ENCODE measurements around the gene FTSJ3.
A peak's percentile ranks its signal among the peaks of the same experiment; 100 is the strongest.
"Not testable (repeated sequence)": the region's sequence is repeated elsewhere in the genome, so short reads cannot be mapped to it uniquely, and the experiment has no call there.

Gene FTSJ3, protein sequence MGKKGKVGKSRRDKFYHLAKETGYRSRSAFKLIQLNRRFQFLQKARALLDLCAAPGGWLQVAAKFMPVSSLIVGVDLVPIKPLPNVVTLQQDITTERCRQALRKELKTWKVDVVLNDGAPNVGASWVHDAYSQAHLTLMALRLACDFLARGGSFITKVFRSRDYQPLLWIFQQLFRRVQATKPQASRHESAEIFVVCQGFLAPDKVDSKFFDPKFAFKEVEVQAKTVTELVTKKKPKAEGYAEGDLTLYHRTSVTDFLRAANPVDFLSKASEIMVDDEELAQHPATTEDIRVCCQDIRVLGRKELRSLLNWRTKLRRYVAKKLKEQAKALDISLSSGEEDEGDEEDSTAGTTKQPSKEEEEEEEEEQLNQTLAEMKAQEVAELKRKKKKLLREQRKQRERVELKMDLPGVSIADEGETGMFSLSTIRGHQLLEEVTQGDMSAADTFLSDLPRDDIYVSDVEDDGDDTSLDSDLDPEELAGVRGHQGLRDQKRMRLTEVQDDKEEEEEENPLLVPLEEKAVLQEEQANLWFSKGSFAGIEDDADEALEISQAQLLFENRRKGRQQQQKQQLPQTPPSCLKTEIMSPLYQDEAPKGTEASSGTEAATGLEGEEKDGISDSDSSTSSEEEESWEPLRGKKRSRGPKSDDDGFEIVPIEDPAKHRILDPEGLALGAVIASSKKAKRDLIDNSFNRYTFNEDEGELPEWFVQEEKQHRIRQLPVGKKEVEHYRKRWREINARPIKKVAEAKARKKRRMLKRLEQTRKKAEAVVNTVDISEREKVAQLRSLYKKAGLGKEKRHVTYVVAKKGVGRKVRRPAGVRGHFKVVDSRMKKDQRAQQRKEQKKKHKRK

DNA sequence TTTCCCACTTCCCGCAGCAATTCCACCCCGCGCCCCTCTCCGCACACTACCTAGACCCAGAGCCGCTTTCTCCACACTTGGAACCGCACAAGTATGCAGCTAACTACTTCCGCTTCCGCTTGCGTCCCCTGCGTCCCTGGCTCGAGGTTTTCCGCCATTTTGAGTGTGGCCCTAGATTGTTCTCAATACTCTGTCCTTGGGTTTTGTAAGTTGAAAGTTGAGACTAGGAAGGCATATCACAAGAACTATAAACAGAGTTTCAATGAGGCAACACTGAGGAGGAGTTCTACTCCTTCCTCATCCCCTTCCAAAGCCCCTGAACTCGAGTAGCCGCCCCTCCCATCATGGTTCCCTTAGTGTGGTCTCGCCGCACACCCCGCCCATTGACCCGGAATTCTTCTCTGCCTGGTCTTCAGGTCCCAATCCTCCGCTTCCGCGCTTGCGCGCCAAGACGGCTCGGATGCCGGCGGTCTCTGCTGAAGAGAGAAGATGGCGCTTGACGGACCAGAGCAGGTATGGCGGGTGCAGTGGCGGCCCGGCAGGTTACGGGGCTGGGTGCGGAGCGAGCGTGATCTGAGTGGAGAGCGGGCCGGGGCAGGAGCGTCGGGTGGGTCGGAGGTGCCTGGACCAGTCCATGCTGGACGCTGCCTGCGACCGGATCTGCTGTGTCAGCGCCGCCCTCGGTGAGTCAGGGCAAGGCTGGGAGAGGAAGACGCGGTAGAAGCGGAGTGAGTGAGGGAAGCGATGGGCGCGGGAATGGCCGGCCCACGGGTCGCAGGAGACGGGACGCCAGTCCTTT lies at the start of gene FTSJ3, which contains the start of gene PSMC5:
TSS of gene FTSJ3 (minus strand) at position 662 of the 799 bp plus-strand sequence. CDS start 761 bp downstream, outside the sequence.
TSS of gene PSMC5 (plus strand) at position 430 of the 799 bp plus-strand sequence. CDS start at position 490, 60 bp downstream.
- peak; percentile 95 for DNase-seq

DNA sequence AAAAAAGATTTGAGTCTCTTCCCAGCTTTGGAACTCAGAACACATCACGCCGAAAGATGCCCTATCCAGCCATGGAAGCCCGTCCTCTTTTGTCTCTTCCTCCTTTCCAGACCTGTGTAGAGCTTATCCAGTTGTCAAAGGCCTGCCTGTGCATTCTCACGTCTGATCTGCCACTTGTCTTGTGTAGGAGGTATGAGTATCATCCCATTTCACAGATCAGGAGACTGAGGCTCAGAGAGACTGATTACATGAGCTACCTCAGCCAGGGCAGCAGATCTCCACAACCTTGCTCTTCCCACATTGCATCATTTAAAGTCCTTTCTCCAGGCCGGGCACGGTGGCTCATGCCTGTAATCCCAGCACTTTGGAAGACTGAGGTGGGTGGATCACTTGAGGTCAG lies 47.2 kb upstream of the FTSJ3 start:
- not testable (repeated sequence) for DNase-seq

DNA sequence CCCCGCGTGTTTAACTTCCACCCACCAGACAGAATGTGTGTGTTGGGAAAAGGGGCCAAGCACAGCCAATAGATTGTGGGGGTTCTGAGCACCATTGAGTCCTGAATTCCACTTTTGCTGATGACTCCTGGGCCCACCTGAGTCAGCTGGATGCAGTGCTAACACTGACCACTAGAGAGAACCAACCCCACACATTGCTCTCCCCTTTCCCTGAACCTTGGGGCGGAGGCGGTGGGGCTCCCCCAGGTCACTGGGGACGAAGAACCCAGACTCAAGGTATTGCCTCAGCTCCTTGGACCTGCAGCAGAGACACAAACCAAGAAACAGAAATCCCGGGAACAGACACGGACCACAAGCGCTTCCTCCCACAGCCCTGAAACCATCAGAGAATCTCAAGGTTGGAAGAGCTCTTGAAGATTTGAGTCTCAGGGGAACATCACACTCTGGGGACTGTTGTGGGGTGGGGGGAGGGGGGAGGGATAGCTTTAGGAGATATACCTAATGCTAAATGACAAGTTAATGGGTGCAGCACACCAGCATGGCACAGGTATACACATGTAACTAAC lies 46.7 kb upstream of the FTSJ3 start:
- not testable (repeated sequence) for DNase-seq

DNA sequence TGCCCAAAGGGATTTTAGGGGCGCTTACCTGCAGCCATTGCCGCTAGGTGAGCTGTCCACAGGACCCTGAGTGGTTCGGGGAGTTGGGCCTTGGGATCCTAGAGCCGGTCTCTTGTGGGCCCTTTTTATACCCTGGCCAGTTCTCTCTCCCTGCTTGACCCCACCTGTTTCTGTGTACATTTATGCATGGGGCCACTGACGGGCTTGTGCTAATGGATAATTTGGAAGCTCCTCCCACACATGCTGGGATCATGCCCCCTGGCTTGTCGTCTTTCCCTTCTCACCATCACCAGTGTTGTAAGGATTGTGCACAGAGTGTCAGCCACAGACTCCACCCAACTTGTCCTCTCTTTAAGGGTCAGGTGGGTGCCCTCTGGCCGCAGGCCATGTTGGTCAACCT lies 46.1 kb upstream of the FTSJ3 start, which contains the start of gene CSH2:
TSS of gene CSH2 (minus strand) at position 101 of the 400 bp plus-strand sequence. CDS start at position 38, 63 bp downstream.
- DNase-seq, result not testable (repeated sequence)

DNA sequence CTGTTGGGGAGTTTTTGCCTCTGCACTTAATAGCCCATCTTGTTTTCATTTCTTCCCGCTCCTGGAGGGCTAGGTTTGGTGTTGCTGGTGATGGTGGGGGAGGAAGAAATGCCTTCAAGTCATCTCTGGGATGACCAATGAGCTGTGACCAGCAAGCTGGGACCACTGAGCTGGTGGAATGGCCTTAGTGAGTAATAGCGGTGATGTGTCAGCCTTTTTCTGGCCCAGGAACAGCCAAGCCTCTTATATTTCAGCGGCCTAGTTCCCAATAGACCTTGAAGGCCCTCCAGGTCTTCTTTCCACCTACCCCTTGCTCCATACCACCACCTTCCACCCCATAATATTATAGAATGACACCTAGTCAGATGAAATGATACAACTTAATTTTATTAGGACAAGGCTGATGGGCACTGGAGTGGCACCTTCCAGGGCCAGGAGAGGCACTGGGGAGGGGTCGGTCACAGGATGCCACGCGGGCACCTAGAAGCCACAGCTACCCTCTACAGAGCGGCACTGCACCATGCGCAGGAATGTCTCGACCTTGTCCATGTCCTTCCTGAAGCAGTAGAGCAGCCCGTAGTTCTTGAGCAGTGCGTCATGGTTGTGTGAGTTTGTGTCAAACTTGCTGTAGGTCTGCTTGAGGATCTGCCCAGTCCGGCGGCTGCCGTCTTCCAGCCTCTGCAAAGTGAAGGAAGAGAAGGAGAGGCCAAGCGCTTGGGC lies 44.3 kb upstream of the FTSJ3 start:
- not testable (repeated sequence) for DNase-seq

DNA sequence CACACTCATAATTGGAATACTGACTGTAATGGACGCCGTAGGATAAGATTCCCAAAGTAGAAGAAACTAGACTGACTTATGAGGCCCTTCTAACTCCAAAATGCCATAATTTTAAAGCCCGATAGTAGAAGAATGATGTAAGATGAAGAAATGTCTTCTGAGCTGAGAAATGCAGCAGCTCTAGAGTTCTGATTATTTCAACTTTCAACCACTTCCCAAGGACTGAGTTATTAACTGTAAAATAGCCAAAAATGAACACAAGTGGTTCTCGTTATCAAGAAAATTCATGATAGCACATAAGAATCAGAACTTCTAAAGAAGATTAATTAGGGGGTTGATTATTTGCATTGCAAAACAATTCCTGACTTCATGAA lies 42.8 kb upstream of the FTSJ3 start:
- DNase-seq, result not testable (repeated sequence)

DNA sequence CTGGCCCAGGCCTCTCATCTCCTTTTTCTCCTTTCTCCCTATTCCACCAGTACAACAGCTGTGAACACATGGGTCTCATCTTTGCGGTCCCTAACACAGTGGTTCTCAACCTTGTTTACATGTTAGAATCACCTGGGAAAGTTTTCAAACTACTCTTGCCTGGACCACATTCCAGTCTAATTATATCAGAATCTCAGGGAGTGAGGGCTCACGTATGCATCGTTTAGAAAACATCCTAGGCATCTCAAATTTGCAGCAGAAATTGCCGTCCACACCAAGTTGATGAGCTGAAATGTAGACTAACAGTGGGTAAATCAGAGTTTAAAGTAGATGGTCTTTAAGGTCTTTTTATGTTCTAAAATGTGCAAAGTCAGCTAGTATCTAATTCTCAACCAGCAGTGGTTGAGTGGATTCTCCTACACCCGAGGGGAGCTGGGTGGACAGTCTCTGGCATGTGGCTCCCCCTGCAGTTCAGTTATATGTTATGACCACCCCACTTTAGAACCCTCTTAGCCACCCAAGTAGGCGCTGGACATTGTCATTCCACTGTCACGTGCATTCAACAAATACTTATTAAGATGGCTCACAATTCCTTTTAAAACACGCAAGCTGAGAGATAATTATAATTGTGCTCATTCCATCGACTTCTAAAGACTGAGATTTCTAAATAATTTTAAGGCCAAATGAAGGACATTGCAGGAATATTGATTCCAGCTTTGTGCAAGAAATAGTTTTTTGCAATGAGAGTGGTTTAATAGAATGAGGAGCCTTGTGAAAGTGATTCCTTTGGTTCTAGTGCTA lies 42.2 kb upstream of the FTSJ3 start:
- not testable (repeated sequence) for DNase-seq

DNA sequence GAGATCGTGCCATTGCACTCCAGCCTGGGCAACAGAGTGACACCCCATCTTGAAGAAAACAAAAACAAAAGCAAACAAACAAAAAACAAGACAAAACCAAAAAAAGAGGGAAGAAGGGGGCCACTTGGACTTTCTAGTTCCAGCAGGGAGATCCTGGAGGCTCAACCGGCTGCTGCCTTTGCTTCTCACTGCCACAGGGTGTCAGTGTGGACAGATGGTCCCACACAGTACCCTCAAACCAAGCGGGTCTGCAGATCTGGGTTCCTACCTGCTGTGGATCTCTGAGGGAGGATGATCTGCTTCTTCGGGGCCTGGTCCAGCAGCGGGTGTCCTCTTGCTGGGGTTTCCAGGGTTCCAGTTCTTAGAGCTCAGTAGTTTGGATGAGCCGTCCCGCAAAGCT lies 39.2 kb upstream of the FTSJ3 start:
- DNase-seq, result not testable (repeated sequence)

DNA sequence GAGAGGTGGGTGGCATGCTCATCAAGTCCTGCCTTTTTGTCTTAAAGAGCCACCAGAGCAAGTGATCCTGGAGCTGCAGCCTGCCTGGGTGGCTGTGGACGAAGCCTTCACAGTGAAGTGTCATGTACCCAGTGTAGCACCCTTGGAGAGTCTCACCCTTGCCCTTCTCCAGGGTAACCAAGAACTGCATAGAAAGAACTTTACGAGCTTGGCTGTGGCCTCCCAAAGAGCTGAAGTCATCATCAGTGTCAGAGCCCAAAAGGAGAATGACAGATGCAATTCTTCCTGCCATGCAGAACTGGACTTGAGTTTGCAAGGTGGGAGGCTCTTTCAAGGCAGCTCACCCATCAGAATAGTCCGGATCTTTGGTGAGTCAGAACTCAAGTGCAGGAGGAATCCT lies 31.8 kb upstream of the FTSJ3 start:
- DNase-seq, result no peak

DNA sequence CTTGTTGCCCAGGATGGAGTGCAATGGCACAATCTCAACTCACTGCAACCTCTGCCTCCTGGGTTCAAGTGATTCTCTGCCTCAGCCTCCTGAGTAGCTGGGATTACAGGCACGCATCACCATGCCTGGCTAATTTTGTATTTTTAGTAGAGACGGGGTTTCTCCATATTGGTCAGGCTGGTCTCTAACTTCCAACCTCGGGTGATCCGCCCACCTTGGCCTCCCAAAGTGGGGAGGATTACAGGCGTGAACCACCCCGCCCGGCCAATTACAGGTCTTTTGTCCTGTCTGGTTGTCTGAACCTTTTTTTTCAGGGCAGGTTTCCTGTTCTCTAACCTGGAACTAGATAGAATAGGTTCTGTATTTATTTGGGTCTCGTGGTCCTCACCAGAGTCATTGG lies 29.0 kb upstream of the FTSJ3 start:
- not testable (repeated sequence) for DNase-seq

DNA sequence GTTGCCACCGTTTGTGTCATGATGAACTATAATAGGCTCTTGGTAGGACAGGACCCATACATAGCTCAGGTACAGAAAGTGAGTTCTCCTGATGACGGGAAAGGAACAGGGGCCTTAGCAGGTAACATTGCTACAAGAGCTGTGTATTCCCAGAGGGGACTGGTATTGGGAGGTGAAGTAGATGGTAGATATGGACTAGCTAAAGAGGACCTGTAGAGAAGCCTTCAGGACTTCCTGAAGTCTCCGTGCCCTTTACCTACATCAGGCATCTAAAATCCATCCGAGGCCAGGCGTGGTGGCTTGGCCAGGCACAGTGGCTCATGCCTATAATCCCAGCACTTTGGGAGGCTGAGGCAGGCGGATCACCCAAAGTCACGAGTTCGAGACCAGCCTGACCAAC lies 27.7 kb upstream of the FTSJ3 start:
- no peak for DNase-seq

DNA sequence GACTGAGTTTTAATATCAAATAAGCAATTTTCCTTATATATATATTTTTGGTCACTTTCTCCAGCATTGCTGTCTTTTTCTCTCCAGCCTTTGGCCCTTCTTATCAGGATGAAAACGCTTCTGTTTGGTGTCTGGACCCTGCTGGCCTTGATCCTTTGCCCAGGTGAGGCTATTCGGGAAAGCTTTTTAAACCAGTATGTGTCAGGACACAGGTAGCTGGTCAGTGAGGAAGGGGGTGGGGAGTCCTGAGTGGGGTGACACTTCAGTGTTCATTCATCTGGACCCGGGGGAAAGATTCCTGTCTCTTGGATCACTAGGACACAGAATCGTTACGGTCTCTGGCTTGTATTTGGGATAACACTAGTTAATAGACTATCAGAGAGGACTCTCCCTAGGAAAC lies 27.2 kb upstream of the FTSJ3 start:
- no peak for DNase-seq

DNA sequence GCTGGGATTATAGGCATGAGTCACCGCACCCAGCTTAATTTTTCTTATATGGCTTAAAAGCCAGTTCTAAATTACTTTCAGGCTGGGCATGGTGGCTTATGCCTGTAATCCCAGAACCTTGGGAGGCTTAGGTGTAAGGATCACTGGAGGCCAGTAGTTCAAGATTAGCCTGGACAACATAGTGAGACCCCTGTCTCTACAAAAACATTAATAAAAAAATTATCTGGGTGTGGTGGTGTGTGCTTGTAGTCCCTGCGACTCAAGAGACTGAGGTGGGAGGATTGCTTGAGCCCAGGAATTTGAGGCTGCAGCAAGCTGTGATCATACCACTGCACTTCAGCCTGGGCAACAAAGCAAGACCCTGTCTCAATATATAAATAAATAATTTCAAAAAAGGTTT lies 25.8 kb upstream of the FTSJ3 start:
- no peak for DNase-seq

DNA sequence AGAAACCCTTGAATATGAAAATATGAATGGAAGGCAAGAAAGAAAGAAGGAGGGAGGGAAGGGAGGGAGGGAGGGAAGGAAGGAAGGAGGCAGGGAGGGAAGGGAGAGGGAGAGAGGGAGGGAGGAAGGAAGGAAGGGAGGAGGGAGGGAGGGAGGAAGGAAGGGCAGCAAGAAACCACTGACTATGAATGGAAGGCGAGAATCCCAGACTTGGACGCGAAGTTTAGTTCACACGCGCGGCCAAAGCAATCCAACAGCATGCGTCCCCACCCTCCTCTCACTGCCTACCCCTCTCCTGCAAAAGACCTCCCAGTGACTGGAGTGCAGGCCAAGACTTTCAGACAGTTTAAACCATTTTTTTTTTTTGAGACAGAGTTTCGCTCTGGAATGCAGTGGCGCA lies 22.9 kb upstream of the FTSJ3 start:
- no peak for DNase-seq

DNA sequence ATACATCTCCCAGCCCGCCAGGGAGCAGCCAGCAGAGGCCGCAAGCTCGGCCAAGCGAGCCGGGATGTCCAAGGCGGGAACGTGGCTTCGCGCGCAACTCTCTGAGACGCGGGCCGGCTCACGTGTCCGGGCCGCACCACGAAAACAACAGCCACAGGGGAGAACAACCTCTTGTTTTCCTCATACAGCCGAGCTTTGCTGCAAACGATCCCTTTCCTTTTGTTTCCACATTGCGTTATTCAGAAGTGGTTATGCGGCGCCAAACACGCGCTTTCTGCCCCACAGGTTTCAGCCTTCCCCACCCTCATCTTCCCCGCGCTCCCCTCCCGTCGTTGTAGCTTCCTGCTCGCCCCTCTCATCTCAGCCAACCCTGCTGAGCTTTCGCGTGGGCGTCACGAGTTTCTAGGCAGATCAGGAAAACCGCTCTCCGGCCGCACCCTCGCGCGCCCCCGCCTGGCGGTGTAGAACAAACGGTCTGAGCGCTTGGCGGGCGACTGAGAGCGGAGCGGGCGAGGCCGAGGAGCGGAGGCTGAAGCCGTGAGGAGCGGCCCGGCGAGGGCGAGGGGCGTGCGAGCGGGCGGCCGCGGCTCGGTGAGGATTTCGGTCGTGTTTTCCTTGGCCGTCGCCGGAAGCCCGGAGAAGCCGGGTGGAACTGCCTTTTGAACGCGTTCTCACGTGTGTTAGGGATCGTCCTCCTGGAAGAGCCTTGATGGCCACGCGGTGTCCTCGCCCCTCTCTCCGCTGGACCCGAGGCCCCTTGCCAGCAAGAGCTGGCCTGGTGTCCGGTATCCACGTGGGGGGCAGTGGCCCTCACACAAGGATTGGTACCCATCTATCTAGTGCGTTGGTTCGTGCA lies 21.6 kb upstream of the FTSJ3 start:
- peak; percentile 98 for DNase-seq

DNA sequence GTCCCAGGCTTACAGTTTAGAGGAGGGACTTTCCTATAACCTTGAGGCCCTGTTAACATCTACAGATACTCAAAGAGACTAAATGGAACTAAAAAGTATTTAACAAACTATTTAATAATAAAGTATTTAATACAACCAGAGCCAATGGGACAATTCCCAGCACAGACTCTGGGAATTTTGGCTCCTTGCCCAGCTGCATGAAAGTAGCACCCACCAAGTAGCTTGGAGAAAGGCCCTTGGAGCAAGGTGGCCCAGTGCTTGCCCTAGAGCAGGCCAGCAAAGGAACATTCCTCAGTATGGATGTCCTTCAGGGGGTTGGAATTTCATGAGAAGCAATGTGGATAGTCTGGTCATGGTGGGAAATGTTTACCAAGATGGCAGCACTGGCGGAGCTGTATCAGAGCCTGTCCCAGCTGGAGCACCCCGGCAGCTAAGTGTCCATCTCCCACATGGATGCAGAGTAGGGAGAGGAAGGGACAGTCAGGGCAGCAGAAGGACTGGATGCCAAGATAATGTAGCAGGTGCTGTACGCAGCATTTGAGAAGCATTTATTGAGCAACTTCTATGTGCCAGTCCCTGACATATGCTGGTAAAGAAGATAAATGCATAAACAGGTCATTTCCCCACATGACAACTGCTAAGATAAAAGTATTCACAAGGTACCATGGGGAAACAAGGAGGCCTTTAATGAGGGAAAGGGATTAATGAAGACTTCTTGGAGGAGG lies 20.2 kb upstream of the FTSJ3 start:
- no peak for DNase-seq

DNA sequence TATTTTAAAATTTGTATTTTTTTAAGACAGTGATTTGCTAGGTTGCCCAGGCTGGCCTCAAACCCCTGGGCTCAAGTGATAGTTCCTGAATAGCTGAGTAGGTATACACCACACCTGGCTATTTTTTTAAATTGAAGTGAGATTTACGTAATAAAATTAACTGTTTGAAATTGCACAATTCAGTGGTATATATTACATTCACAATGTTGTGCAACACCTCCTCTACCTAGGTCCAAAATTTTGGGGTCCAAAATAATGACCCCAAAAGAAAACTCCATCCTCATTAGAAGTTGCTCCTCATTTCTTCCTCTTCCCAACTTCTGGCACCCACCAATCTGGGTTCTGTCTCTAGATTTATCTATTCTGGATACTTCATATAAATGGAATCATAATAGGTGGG lies 18.0 kb upstream of the FTSJ3 start:
- DNase-seq, result no peak

DNA sequence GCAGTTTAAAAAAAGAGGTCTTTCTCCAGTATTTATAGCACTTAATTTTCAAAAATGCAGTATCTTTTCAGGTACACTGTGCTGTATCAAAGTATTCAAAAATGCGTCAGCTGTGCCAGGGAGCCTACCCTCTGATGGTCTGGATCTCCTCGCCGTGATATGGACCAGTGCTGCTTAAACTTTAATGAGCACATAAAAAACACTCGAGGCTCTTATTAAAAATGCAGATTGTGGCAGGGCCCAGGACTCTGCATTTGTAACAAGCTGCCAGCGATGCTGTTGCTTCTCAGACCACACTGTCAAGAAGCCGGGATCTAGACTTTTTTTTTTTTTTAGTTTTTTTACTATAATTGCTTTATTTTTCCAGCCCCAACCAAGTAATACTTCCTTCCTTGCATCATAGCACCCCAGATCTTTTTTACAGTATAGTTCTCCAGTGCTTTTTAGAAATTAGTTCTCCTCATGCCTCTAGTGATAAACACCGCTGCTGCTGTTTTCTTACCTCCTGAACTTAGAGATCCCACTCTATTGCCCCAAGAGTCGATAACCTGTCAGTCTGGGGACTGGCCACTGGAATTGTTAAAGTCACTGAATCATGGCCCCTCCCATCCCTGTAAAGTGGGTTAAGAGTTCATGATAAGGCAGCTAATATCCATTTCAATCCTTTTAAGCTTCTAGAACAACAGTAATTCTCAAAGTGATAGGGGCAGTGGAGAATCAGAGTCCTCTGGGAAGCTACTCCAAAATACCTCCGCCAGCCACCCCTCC lies 16.6 kb upstream of the FTSJ3 start:
- DNase-seq, result no peak

Data from stimulated activated CD4-positive, alpha-beta T cell treated with anti-CD3 and anti-CD28 coated beads, Interleukin-1b, Interleukin-23, amount 100 ng/mL, for 48 hours (primary cell).